Activated CD4-positive, alpha-beta T cell treated with anti-CD3 and anti-CD28 coated beads for 48 hours (primary cell): Measurements from ENCODE around the gene JAK3.
A peak's percentile ranks its signal among the peaks of the same experiment; 100 is the strongest.

Experiments
- DNase-seq: peaks from one replicate; pipeline ENCODE4 v3.0.0-alpha.2; 2020

The JAK3 gene

DNA sequence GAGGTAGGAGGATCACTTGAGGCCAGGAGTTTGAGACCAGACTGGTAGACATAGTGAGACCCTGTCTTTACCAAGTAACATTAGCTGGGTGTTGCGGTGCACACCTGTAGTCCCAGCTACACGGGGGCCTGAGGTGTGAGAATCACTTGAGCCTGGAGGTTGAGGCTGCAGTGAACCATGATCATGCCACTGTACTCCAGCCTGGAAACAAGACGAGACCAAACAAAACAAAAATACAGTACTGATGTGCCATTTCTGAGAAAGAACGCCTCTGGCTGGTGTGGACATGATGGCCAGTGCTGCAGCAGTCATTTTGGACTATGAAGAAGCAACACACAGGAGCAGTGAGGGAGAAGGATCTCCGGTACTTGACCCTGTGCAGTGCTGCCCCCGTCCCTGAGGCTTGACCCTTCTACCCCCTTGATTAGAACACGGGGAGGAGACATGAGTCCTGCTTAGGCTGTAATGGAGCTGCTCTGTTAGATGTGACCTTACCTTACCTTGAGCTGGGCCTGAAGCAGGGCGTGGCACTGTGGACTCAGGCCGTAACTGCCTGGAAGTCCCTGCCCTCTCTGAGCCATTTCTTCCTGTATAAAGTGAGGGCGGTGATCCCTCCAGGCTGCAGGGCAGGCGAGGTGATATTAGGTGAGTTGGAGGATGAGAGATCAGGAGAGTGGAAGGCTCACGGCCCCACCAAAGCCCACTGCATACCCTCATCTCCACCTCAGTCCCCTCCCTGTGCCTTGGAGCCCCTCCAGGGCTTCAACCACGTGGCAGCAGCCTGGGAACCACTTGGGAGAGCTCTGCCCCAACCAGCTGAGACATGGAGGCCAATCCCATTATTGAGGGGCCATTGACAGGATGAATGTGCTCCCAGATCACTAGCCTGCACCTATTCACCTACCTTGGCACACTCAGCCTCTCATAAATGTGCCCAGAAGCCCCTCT is 17.9 kb upstream of the JAK3 start:
- DNase-seq = peak; percentile 51

DNA sequence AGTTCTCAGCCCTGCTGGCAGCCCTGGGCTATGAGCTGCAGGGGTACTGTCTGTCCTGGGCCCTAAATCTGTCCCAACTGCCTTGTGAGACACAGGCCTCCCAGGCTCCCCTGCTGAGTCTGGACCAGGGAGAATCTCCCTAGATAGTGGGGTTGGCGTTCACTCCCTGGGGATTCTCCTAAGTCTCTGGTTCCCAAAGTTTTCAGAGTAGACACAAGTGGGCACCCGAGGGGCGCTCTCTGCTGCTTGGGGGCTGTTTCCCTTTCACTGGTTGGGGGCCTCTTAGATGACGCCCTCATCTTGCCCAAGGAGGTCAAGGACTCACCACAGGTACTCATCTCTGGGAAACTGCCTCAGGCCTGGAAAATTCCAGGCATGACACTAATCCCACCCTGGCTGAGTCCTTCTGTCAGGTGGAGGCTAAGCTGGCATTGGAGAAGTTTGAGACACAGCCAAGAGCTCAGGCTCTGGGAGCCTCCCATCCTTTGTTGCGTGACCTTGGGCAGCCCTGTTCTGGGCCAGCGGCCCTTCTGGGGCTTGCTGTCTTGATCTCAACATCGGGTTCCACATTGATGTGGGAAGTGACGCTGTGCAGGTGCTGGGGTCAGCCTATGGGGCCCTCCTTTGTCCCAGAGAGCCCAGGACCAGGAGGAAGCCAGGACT is 15.9 kb upstream of the JAK3 start:
- peak; percentile 27 for DNase-seq

DNA sequence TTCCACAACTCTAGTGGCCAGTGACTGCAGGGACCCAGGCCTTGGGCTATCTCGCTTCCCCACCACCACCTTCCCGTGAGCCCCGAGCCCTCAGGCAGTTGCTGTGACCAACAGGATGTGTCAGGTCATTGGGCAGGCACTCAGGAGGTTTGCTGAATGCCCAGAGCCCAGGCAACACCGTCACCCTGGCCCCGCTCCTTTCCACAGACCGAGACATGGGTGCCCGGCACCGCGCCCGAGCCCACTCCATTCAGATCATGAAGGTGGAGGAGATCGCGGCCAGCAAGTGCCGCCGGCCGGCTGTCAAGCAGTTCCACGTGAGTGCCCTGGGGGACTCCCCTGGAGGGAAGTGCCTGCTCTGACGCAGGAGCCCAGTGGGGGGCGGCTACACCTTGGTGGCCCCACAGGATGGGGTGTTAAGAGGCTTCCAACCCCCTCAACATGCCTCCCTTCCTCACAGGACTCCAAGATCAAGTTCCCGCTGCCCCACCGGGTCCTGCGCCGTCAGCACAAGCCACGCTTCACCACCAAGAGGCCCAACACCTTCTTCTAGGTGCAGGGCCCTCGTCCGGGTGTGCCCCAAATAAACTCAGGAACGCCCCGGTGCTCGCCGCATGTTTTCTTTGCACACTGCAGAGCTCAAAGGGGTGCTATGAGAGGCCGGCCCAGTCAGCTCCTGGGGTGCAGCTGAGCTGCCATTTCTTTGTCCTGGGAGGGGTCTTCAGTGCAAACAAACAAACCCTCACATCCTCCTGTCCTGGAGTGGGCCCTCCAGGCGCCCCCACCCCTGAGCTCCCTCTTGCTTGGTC is 15.1 kb upstream of the JAK3 start:
- peak; percentile 26 for DNase-seq

DNA sequence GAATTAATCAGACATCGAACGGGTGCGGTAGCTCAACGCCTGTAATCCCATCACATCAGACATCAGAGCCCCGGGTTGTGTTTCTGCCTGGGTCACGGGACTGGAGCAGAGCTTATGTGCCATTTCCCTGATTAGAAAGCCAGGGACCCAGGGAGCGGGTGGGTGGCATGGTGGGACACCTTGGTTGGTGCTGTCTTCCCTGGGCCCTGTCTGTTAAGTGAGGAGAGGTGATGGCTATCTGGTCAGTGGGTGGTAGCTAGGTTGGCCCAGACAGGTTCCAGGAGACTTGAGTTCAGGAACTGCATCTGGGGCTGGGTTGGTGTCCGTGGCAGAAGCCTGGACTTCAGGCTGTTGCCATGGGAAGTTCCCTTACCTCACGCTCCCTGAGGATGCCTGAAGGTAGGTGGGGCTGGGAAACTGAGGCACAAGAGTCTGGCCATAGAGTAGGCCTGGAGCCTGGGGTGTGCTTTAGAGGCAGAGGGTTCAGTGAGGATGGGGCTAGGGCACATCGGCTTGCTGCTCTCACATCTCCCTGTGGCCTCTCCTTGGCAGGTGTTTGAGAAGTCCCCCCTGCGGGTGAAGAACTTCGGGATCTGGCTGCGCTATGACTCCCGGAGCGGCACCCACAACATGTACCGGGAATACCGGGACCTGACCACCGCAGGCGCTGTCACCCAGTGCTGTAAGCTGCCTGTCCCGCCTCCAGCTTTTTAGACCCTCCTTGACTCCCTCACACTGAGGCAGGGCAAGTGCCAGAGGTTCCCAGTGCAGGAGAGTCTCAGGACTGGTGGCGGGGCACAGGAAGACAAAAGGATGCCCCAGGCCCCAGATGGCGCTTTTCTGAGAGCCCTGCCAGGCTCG is 14.0 kb upstream of the JAK3 start:
- peak; percentile 28 for DNase-seq

DNA sequence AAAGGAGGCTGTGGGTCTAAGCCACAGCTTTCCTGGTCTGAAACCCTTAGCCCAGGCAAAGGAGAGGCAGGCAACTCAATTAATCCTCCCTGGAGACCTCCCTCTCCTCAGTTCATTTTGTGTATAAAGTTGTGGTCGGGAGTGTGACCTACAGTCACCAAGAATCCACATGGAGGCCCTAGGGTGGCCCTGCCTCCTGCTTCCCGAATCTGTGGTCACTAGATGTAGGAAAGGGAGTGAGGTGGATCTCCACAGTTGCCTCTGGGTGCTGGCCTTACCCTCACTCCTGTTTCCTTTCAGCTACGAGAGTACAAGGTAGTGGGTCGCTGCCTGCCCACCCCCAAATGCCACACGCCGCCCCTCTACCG is 13.2 kb upstream of the JAK3 start:
- DNase-seq = no peak

DNA sequence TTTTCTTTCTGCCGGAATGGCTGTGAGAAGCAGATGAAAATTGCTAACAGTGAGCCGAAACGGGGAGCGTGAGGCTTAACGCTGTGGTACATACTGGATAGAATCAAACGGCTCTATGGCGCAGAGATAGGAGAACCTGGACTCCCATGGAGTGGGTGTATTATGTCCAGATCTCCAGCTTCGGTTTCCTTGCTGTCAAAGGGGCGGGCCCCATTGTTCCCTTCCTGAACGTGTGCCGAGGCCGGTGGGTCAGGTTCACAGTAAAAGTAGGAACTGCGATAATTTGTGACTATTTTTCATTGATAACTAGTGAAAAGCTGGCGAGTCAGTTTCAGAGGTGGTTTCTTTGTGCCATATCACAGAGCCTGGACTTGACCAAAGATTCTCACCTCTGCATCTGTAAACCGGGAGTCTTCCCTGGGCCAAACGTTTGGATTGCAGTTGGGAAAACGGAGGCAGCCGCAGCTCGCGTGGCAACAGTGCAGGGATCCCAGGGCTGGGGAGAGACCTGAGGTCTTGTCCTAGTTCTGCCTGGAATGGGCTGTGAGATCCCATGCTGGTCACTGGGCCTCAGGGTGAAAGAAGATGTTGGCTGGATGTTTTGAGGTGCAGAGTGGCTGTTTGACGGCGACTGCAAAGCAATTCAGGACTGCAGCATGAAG is 12.7 kb upstream of the JAK3 start:
- DNase-seq = no peak

DNA sequence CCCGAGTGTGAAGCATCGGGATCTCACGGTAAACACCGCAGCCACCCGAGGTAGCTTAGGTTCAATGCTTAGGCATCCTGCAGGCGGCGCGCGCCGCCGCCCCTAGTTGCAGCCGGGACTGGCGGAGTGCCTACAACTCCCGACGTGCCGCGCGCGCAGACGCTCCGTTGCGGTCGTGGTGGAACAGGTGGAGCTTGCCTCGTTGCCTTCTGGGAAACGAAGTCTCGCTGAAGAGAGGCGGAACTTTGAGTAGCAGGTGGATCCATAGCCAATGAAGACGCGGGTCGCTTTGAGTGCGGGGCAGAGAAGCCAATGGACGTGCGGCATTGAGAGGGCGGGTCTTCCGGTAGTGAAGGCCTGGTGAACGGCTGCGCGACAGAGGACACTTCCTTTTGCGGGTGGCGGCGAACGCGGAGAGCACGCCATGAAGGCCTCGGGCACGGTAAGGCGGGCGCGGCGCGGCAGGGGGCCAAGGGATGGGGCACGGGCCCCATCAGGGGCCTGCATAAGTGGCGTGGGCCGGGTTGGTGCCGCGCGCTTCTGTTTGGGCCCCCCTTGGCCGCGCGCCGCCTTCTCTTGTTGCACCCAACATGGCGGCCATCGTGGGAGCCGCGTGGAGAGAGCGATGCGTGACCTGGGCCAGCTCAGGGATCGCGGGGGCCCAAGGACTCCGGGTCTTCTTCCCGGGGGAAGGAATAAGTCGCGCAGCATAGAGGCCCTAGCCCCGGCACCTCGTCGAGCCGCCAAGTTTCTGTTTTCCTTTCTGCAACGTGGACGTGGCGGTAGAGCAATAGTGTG is 11.9 kb upstream of the JAK3 start, which contains the start of gene RPL18A:
TSS of gene RPL18A (plus strand) at position 378 of the 798 bp plus-strand sequence. CDS start at position 425, 47 bp downstream.
- DNase-seq = peak; percentile 100

DNA sequence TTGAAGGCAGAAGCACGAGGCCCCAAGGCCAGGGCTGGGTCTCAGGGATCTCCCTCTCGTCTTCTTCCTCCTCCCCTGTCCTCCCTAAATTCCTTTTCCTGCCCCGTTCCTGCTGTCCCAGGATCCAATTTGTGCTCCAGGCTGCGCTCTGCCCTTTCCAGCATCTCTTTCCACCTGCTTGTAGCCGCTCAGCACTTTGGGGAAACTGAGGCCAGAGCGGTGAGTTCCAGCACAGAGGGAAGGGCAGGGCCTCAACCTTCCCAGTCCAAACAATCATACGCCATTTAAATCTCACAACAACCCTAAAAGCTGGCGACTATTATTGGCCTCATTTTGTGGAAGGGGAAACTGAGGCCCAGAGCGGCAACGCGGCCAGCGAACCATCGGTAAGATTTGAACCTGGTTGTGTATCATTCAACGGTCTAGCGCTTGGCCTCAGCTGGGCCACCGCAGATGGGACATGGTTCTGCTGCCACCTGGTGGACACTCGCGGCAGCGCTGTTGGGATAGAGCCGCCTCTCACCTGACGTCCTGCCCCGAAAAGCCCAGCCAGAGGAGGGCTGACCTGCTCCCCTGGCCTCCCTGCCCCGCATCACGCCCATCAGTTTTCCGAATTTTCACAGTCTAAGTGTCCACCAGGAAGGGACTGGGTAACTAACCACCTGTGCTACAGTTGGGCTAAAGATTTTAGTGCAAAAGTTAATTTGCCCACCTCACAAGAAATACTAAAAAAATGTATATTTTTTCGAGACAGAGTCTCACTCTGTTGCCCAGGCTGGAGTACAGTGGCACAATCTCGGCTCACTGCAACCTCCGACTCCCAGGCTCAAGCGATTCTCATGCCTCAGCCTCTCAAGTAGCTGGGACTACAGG is 7.7 kb upstream of the JAK3 start:
- DNase-seq = peak; percentile 95

DNA sequence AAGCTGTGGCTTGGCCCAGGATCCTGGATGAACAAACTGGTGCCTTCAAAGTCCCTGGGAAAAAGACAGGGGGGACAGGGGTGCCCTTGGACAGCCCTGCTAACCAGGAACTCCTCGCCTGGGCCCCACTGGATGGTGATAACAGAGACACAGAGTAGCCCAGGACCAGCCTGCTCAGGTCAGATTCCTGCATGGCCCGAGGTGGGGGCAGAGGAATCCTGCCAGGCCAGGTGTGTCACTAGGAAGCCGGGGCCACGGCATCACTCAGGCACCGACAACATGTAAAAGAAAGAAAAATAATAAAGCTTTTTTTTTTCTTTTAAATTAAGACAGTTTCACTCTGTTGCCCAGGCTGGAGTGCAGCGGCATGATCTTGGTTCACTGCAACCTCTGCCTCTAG is 6.3 kb upstream of the JAK3 start:
- no peak for DNase-seq

DNA sequence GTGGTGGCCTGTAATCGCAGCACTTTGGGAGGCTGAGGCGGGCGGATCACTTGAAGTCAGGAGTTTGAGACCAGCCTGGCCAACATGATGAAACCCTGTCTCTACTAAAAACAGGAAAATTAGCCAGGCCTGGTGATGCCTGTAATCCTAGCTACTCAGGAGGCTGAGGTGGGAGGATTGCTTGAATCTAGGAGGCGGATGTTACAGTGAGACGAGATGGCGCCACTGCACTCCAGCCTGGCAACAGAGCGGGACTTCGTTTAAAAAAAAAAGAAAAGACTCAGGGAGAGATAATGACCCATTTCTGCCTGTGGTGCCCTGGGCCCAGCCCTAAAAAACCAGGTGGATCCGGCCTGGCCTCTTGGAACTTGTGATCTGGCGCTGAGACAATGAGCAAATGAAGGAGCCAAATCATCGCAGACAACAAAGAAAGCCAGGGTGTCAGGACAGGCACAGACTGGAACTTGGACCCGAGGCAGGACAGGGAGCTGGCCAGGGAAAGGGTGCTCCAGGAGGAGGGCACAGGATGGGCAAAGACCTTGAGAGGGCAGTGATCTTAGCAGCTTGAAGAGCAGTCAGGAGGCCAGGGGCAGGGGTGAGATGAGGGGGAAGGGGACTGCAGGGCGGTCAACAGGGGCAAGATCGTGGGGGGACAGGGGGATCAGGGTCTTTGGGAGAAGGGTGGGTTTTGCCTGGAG is 962 bp upstream of the JAK3 start:
- DNase-seq = peak; percentile 38

DNA sequence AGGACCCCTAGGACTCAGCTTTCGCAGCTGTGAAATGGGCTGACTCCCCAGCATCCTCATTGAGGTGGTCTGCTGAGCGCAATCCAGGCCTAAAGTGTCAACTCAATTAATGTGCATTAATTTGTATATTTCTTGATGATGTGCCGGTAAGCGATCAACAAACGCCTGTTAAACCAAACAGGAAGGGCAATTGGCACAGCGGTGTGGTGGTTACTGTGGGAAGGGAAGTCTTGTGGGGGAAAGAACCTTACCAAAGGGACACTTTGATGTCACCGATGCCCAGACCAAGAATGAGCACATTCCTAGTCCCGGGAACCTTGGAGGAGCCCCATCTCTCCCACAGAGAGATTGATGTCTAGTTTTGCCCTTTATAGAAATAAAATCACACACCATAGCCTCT is 1.6 kb downstream of the JAK3 start:
- peak; percentile 28 for DNase-seq

DNA sequence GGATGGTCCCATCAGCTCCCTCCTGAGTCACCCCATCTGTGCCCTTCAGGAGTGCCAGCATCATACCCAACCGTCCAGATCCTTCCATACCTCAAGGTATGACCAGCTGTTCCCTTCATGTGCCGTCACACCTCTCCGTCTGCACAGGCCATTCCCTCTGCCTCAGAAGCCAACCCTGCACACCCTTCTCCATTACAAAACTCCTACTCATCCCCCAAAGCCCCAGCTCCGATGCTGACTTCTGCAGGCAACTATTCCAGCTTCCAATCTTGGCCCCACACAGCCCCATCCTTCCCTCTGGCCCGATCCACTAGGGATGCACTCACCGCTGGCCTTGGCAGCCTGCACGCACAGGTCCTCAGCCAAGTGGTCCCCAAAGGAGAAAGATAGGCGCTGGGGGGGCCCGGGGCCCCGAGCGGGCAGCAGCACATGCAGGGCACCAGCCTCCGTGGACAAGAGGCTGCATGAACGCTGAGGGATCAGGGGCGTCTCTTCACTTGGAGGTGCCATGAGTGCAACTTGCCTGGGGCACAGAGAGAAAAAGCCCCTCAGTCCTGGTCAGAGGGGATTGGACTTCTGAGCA is 3.8 kb downstream of the JAK3 start:
- no peak for DNase-seq

DNA sequence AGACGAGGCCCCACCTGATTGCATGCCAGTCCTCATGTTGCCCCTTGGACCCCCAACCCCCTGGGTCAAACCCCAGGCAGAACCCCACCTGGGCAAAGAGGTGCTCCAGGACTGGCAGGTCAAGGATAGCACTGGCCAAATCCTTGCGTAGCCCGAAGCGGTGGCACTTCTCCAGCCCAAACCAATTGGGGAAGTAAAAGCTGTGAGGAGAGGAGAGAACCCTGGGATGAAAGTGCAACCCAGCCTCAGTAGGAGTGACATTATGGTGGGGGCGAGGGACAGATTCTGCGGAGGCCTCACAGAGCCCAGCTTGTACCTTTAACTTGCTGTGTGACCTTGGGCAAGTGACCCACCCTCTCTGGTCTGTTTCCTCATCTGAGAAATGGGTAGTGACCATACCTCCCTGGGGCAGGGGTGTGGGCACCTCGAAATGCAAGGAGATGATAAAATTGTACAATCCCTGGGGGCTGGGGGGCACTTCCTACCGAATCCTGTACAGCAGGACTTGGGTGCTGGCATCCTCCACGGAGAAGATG is 4.4 kb downstream of the JAK3 start:
- DNase-seq = no peak

DNA sequence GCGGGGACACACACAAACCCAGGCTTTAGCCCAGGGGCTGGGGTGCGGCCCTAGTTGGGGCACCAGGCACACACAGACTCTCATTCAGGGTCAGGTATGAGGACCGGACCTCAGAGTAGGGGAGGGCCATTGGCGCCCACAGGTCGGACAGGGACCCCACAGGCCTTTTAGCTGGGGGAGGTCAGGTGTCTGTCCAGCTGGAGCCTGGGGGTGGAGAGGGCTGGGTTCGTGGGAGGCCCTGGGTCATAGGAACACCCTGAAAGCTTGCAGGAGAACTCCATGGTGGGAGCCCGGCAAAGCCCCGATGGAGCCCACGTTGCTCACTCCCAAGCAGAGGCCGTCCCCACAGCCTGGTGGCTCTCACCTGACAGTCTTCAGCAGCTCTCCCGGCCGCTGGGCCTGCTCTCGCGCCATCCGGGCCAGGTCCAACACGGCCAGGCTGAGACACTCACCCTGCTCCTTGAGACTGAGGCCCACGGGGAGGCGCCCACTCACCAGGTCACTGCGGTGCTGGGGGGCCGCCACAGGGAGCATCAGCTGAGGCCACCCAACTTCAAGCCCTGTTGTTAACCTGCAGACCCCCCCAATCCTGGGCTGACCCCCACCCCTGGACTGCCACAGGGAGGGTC is 5.0 kb downstream of the JAK3 start:
- DNase-seq = no peak

DNA sequence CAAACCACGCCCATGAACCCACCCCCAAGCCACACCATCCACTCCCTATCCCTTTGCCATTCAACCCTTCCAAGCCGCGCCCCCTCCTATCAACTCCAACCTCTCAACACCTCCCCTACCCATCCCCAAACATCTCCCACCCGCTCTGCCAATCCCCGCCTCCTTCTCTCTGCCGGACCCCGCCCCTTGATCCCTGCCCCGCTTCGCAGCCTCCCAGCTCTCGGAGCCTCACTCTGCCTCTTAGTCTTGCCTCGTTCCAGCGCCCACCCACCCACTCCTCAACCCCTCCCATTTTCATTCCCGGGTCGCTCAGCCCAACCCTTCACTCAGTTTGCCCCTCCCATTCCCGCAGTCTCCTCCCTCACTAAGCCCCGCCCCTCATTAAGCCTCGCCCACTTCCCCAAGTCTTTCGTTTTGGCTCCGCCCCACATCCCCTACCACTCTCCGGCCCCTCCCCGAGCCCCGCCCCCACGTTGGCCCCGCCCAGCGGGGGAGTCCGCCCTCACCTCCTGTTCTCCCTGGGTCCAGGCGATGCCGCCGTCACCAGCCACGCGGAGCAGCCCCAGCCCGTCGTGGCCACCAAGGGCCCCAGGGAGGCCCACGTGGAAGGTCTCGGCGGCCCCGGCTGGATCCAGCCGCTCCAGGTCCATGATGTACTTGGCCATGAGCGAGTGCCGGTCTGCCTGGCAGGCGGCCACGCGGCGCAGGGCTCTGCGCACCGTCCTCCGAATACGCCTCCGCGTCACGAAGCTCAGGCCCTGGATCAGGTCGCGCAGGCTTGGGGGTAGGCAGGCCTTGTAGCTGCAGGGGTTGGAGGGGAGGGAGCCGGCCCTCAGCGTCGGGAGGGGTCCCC is 5.7 kb downstream of the JAK3 start:
- DNase-seq = peak; percentile 87

DNA sequence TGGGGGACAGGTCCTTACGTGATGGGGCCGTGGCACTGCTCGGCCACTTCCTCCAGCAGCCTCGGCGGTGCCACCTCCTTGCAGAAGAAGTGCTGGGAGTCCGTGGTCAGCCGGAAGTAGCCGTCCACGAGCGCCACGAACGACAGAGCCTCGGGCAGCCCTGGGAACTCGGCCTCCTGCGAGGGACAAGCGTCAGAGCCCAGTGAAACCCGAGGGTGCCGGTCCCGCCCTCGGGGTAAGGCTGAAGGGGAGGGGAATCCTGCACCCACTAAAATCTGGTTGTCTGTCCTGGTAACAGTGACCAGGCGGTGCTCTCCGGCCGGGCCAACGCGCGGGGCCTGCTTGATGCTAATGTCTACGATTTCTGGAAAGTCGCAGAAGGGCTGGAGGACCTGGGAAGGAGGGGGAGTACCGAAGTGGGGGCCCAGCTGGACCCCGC is 6.4 kb downstream of the JAK3 start:
- DNase-seq = no peak

DNA sequence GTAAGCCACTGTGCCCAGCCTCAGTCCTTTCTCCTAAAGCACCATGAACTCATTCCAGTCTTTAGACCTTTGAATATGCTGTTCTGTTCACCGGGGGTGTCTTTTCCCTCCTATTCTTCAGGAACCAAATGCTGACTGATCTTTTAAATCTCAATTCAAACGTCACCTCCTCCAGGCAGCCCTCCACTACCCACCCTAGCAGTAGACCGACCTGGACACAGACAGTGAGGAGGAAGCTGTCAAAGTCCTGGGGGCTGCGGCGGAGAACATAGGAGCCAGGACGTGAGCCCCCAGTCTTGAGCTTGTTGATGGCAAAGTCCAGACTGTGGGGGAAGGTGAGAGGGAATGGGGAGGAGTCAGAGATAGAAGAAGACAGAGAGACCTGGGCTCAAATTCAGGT is 7.8 kb downstream of the JAK3 start:
- DNase-seq = no peak
